ENCODE results near the gene LINGO1. TPM values are rescaled to one million over a fixed set of nuclear protein-coding genes. Genes with fewer than 3 reads are reported as not detected.

Gene LINGO1
- polyA plus RNA-seq, 3 donors, result not detected

DNA sequence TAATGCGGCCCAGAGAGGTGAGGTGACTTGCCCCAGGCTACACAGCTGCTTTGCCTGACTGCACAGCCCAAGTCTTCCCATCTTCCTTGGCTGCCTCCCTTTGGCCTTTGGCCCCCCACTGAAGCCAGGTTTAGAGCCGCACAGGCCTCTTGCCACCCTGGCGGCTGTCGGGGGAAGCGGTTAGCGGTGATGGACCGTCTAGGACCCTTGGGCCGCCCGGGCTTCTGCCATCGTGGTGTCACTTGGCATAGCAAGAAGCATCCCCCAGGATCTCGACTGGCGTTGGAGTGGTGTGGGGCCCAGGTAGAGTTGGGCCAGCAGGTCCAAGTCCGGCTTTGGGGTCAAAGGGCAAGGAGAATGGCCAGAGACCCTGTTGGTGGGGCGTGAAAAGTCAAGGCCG is 61.0 kb downstream of the LINGO1 start:
- H3K9me3 Mint-ChIP-seq, result peaks cover 0 to 2% (median 0%) of the 10 kb centered on the region in 7 donors
- no peaks in the 10 kb centered on the region for H3K79me2 ChIP-seq (ENCODE audit: insufficient read depth, low read length)
- no peaks in the 10 kb centered on the region for H3K27me3 ChIP-seq (ENCODE audit: control insufficient read depth in 2 of 2, insufficient read depth in 2 of 2, low read length in 2 of 2)
- no peak overlapping the region for H3K27ac Mint-ChIP-seq
- H3K36me3 Mint-ChIP-seq, result no peaks in the 10 kb centered on the region
- H3K27ac ChIP-seq (ENCODE audit: low read depth in 1 of 2, low read length in 2 of 2), result no peak overlapping the region
- no peak overlapping the region for H3K9ac ChIP-seq (ENCODE audit: insufficient read depth, low read length, poor library complexity, severe bottlenecking)
- TF ChIP-seq, protein P1, sequence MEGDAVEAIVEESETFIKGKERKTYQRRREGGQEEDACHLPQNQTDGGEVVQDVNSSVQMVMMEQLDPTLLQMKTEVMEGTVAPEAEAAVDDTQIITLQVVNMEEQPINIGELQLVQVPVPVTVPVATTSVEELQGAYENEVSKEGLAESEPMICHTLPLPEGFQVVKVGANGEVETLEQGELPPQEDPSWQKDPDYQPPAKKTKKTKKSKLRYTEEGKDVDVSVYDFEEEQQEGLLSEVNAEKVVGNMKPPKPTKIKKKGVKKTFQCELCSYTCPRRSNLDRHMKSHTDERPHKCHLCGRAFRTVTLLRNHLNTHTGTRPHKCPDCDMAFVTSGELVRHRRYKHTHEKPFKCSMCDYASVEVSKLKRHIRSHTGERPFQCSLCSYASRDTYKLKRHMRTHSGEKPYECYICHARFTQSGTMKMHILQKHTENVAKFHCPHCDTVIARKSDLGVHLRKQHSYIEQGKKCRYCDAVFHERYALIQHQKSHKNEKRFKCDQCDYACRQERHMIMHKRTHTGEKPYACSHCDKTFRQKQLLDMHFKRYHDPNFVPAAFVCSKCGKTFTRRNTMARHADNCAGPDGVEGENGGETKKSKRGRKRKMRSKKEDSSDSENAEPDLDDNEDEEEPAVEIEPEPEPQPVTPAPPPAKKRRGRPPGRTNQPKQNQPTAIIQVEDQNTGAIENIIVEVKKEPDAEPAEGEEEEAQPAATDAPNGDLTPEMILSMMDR (IDR thresholded peaks at IDR 0.05), result no peak
- no peaks in the 10 kb centered on the region for H3K36me3 ChIP-seq (replicated peaks in 1 of 2; ENCODE audit: control insufficient read depth in 1 of 2, insufficient read depth in 2 of 2, low read length in 2 of 2)
- WGBS (ENCODE audit: insufficient coverage), result 95% methylated on average over 13 of the region's 15 CpGs
- no peaks in the 10 kb centered on the region for H4K20me1 ChIP-seq (ENCODE audit: insufficient read depth, low read length)
- H3K4me2 ChIP-seq (replicated peaks; ENCODE audit: extremely low read depth, low read length, poor library complexity, severe bottlenecking), result no peak overlapping the region
- peaks cover 8 to 9% of the 10 kb centered on the region in 2 donors for H3K4me1 ChIP-seq (ENCODE audit: control insufficient read depth in 1 of 2, insufficient read depth in 2 of 2, low read length in 2 of 2)
- no peak overlapping the region for H2AFZ ChIP-seq (ENCODE audit: insufficient read depth, low read depth, low read length, poor library complexity, severe bottlenecking)
- peaks cover 11% of the 10 kb centered on the region for H3K4me1 Mint-ChIP-seq
- H3K4me3 Mint-ChIP-seq, result no peak overlapping the region
- no peaks in the 10 kb centered on the region for H3K9me3 ChIP-seq (replicated peaks in 1 of 2; ENCODE audit: control insufficient read depth in 1 of 2, insufficient read depth in 1 of 2, low read length in 2 of 2)
- DNase-seq, result no peak
- H3K27me3 Mint-ChIP-seq (ENCODE audit: low read depth in 3 of 3), result peaks cover 0 to 8% (median 3%) of the 10 kb centered on the region in 3 donors
- intact Hi-C loops (cut with micrococcal nuclease), result no loop called here
- no peak overlapping the region for H3K4me3 ChIP-seq (replicated peaks in 1 of 3; ENCODE audit: low read depth in 2 of 3, low read length in 3 of 3)

DNA sequence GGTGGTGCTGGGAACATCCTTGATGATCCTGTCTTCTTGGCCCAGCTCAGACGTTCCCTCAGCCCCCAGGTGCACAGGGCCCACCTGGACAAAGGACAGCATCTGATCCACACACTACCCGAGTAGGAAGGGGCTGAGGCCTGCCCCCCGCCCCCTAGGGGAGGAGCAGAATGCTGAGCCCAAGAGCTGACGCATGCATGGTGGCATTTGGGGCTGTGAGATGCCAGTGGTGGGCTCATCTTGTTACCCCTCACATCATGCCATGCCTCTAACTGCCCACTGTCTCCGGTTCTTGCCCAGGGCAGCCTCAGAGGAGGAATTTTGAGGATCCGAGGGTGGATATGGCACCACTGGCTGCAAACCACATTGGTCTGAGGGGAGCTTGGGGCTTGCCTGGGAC is 61.5 kb downstream of the LINGO1 start:
- Histone ChIP-seq H4K20me1 (ENCODE audit: insufficient read depth, low read length) (no peaks in the 10 kb centered on the region), H3K79me2 (ENCODE audit: insufficient read depth, low read length) (no peaks in the 10 kb centered on the region), H3K4me1 (ENCODE audit: control insufficient read depth in 1 of 2, insufficient read depth in 2 of 2, low read length in 2 of 2) (peaks cover 8 to 9% of the 10 kb centered on the region in 2 donors), H3K36me3 (replicated peaks in 1 of 2; ENCODE audit: control insufficient read depth in 1 of 2, insufficient read depth in 2 of 2, low read length in 2 of 2) (no peaks in the 10 kb centered on the region), H2AFZ (ENCODE audit: insufficient read depth, low read depth, low read length, poor library complexity, severe bottlenecking) (no peak overlapping the region), H3K4me3 (replicated peaks in 1 of 3; ENCODE audit: low read depth in 2 of 3, low read length in 3 of 3) (no peak overlapping the region), H3K4me2 (replicated peaks; ENCODE audit: extremely low read depth, low read length, poor library complexity, severe bottlenecking) (no peak overlapping the region), H3K27me3 (ENCODE audit: control insufficient read depth in 2 of 2, insufficient read depth in 2 of 2, low read length in 2 of 2) (no peaks in the 10 kb centered on the region), H3K27ac (ENCODE audit: low read depth in 1 of 2, low read length in 2 of 2) (no peak overlapping the region), H3K9ac (ENCODE audit: insufficient read depth, low read length, poor library complexity, severe bottlenecking) (no peak overlapping the region), H3K9me3 (replicated peaks in 1 of 2; ENCODE audit: control insufficient read depth in 1 of 2, insufficient read depth in 1 of 2, low read length in 2 of 2) (no peaks in the 10 kb centered on the region)
- no peak for DNase-seq
- TF ChIP-seq, protein P1 (IDR thresholded peaks at IDR 0.05), result no peak
- Mint-ChIP-seq H3K4me3 (no peak overlapping the region), H3K36me3 (no peaks in the 10 kb centered on the region), H3K4me1 (peaks cover 11% of the 10 kb centered on the region), H3K9me3 (peaks cover 0 to 2% (median 0%) of the 10 kb centered on the region in 7 donors), H3K27ac (no peak overlapping the region), H3K27me3 (ENCODE audit: low read depth in 3 of 3) (peaks cover 0 to 8% (median 3%) of the 10 kb centered on the region in 3 donors)
- WGBS (ENCODE audit: insufficient coverage), result 96% methylated on average over 3 of the region's 6 CpGs
- intact Hi-C loops (cut with micrococcal nuclease), result no loop called here

All from CD14-positive monocyte (primary cell).